ENCODE results near the gene TNF. TPM values are rescaled to one million over a fixed set of nuclear protein-coding genes. Genes with fewer than 3 reads are reported as not detected.

TNF gene
- total RNA-seq, 6 experiments from 2014 or later, result 0.15 to 1.0 TPM; not detected in 4

DNA sequence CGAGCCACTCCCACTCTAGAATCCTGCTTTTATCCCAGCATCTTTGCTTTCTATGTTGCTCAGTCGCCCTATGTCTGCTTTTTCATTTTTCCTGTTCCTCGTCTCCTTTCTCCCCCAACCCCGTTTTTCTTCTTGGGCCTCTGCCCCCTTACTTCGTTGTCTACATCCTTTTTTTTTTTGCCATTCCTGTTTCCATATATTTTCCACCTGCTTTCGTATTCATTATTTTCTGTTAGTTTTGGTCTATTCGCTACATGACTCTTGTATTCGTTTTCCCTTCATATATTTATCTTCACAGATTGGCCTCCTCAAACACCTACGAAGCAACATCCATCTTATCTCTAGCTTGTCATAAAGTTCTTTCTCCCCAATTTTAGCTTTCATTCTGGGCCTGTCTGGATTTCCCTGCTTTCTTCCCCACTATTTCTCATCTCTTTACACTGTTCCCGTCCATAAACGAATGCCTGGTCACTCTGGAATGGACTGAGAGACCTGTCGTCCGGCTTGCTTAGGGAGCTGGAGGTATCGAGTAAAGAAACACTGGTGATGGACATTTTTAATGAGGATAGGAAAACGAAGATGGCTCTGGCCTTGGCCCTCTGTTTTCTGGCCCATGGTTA is 46.1 kb downstream of the TNF start:
- Histone ChIP-seq H3K27me3 (no peaks in the 10 kb centered on the region), H3K4me3 (peak overlapping the region; percentile 92 to 93 (median 92)), H3K27ac (peak overlapping the region; percentile 83 to 91 (median 84)), H3K4me1 (peaks cover 0 to 8% (median 4%) of the 10 kb centered on the region in 4 donors), H3K36me3 (peaks cover 12 to 32% (median 25%) of the 10 kb centered on the region in 4 donors), H3K9me3 (no peaks in the 10 kb centered on the region)
- intact Hi-C loops (cut with DNase I), result no loop called here
- DNase-seq (no peak), ATAC-seq (no peak)
- TF ChIP-seq, protein P1, sequence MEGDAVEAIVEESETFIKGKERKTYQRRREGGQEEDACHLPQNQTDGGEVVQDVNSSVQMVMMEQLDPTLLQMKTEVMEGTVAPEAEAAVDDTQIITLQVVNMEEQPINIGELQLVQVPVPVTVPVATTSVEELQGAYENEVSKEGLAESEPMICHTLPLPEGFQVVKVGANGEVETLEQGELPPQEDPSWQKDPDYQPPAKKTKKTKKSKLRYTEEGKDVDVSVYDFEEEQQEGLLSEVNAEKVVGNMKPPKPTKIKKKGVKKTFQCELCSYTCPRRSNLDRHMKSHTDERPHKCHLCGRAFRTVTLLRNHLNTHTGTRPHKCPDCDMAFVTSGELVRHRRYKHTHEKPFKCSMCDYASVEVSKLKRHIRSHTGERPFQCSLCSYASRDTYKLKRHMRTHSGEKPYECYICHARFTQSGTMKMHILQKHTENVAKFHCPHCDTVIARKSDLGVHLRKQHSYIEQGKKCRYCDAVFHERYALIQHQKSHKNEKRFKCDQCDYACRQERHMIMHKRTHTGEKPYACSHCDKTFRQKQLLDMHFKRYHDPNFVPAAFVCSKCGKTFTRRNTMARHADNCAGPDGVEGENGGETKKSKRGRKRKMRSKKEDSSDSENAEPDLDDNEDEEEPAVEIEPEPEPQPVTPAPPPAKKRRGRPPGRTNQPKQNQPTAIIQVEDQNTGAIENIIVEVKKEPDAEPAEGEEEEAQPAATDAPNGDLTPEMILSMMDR (IDR thresholded peaks at IDR 0.05), result no peak
- no peak for TF ChIP-seq POLR2A (IDR thresholded peaks at IDR 0.05)
- WGBS (ENCODE audit: insufficient coverage, low coverage, low lambda C conversion rate, missing lambda C conversion rate), result 17% methylated on average over 15 of the region's 15 CpGs

- WGBS (ENCODE audit: insufficient coverage, low coverage, low lambda C conversion rate, missing lambda C conversion rate), result 34% methylated on average over 4 of the region's 4 CpGs
- TF ChIP-seq, protein P1 (IDR thresholded peaks at IDR 0.05), result no peak
- no peak for TF ChIP-seq POLR2A (IDR thresholded peaks at IDR 0.05)
- intact Hi-C loops (cut with DNase I), result no loop called here
- Histone ChIP-seq H3K27ac (peak overlapping the region in 1 of 3 donors; percentile 84), H3K36me3 (peaks cover 12 to 38% (median 28%) of the 10 kb centered on the region in 4 donors), H3K4me1 (peaks cover 0 to 8% (median 4%) of the 10 kb centered on the region in 4 donors), H3K9me3 (no peaks in the 10 kb centered on the region), H3K27me3 (no peaks in the 10 kb centered on the region), H3K4me3 (peak overlapping the region in 1 of 3 donors; percentile 92)
- DNase-seq (no peak), ATAC-seq (no peak)
These were observed 46.6 kb downstream of the TNF start for GRCh38 chr6:31621991-31622390.

- Histone ChIP-seq H3K27ac (peak overlapping the region in 1 of 3 donors; percentile 13), H3K36me3 (peaks cover 12 to 45% (median 31%) of the 10 kb centered on the region in 4 donors), H3K4me1 (peaks cover 0 to 8% (median 4%) of the 10 kb centered on the region in 4 donors), H3K4me3 (no peak overlapping the region), H3K27me3 (no peaks in the 10 kb centered on the region), H3K9me3 (no peaks in the 10 kb centered on the region)
- DNase-seq (no peak), ATAC-seq (no peak)
- intact Hi-C loops (cut with DNase I), result no loop called here
- 77% methylated on average over 9 of the region's 10 CpGs for WGBS (ENCODE audit: insufficient coverage, low coverage, low lambda C conversion rate, missing lambda C conversion rate)
- TF ChIP-seq, protein P1 (IDR thresholded peaks at IDR 0.05), result no peak
- no peak for TF ChIP-seq POLR2A (IDR thresholded peaks at IDR 0.05)
These were observed 47.3 kb downstream of the TNF start for GRCh38 chr6:31622684-31623091.

GRCh38 chr6:31624070-31624469 is 48.7 kb downstream of the TNF start:
- Histone ChIP-seq H3K9me3 (no peaks in the 10 kb centered on the region), H3K4me3 (no peak overlapping the region), H3K27me3 (no peaks in the 10 kb centered on the region), H3K4me1 (peaks cover 0 to 8% (median 4%) of the 10 kb centered on the region in 4 donors), H3K27ac (no peak overlapping the region), H3K36me3 (peaks cover 12 to 59% (median 37%) of the 10 kb centered on the region in 4 donors)
- ATAC-seq (no peak), DNase-seq (no peak)
- intact Hi-C loops (cut with DNase I), result no loop called here
- no CpG with 5 or more reads among the region's 10 CpGs for WGBS (ENCODE audit: insufficient coverage, low coverage, low lambda C conversion rate, missing lambda C conversion rate)
- TF ChIP-seq, protein P1 (IDR thresholded peaks at IDR 0.05), result no peak
- TF ChIP-seq POLR2A (IDR thresholded peaks at IDR 0.05), result no peak
